DND-41 (cell line): ENCODE results near the gene SNPH.
"Not testable (repeated sequence)": the region's sequence is repeated elsewhere in the genome, so short reads cannot be mapped to it uniquely, and the experiment has no call there.

Source experiments
- ATAC-seq: fragments of 200-7000 bp; cut with Tn5 transposase; 3 replicates; pipeline ENCODE4 v1.9.1; 2021; ENCODE audit warnings: low read depth; ENCODE audit not compliant: insufficient read depth
- DNase-seq: peaks from one replicate; pipeline ENCODE4 v3.0.0-alpha.2; 2020
- H2AFZ ChIP-seq: 2 replicates; pipeline ENCODE4 v1.6.0; 2012; ENCODE audit warnings: low read depth, low read length
- H3K27ac ChIP-seq: 2 replicates; pipeline ENCODE4 v1.5.1; 2012; ENCODE audit warnings: low read length, inconsistent platforms
- H3K27me3 ChIP-seq: fragments of 200-600 bp; sonication (generic); 2 replicates; pipeline ENCODE4 v1.6.0; 2012; ENCODE audit warnings: low read length, mild to moderate bottlenecking, inconsistent platforms; ENCODE audit not compliant: insufficient read depth, poor library complexity
- H3K36me3 ChIP-seq: 2 replicates; pipeline ENCODE4 v1.5.1; 2012; ENCODE audit warnings: low read length, inconsistent platforms; ENCODE audit not compliant: insufficient read depth
- H3K4me1 ChIP-seq: 2 replicates; pipeline ENCODE4 v1.5.1; 2012; ENCODE audit warnings: mild to moderate bottlenecking, low read length; ENCODE audit not compliant: insufficient read depth
- H3K4me2 ChIP-seq: 2 replicates; pipeline ENCODE4 v1.6.0; 2012; ENCODE audit warnings: mild to moderate bottlenecking, moderate library complexity, low read length, inconsistent platforms; ENCODE audit not compliant: insufficient read depth
- H3K4me3 ChIP-seq, 2 experiments: fragments of 200-600 bp in 1 of 2; shearing (Covaris generic) in 1 of 2; 2 replicates each; pipeline ENCODE4 v1.5.1; 2012 to 2016; ENCODE audit warnings: inconsistent platforms in 2 of 2, low read length in 2 of 2, mild to moderate bottlenecking in 2 of 2, low read depth in 1 of 2, moderate library complexity in 1 of 2
- H3K79me2 ChIP-seq: 2 replicates; pipeline ENCODE4 v1.6.0; 2012; ENCODE audit warnings: low read length, inconsistent platforms; ENCODE audit not compliant: insufficient read depth
- H3K9ac ChIP-seq: 2 replicates; pipeline ENCODE4 v1.6.0; 2012; ENCODE audit warnings: low read depth, mild to moderate bottlenecking, inconsistent platforms, low read length, moderate library complexity
- H3K9me3 ChIP-seq: 2 replicates; pipeline ENCODE4 v1.5.1; 2012; ENCODE audit warnings: low read length, moderate library complexity, mild to moderate bottlenecking, inconsistent platforms; ENCODE audit not compliant: insufficient read depth, severe bottlenecking
- H4K20me1 ChIP-seq: 2 replicates; pipeline ENCODE4 v1.6.0; 2012; ENCODE audit warnings: low read length; ENCODE audit not compliant: insufficient read depth
- CTCF ChIP-seq: IDR thresholded peaks from 2 replicates; pipeline ENCODE4 v1.5.1; 2012; ENCODE audit warnings: borderline replicate concordance, low read length, moderate library complexity, mild to moderate bottlenecking; ENCODE audit not compliant: poor library complexity, severe bottlenecking; ENCODE audit errors: extremely low read depth
- EZH2 ChIP-seq: IDR thresholded peaks from 3 replicates; pipeline ENCODE4 v1.6.1; 2012; ENCODE audit warnings: borderline replicate concordance, low read depth, mild to moderate bottlenecking, moderate library complexity, low read length, inconsistent platforms; ENCODE audit not compliant: severe bottlenecking

SNPH gene

GRCh38 chr20:1242099-1242498 is 24.0 kb upstream of the SNPH start:
- no peaks in the 10 kb centered on the region for H3K9me3 ChIP-seq
- H2AFZ ChIP-seq: no peak overlapping the region
- H3K4me1 ChIP-seq: no peaks in the 10 kb centered on the region
- DNase-seq (no peak), ATAC-seq (no peak)
- H3K36me3 ChIP-seq: no peaks in the 10 kb centered on the region
- TF ChIP-seq EZH2: no peak
- TF ChIP-seq CTCF: no peak
- H3K4me3 ChIP-seq: no peak overlapping the region
- no peaks in the 10 kb centered on the region for H3K79me2 ChIP-seq
- H3K4me2 ChIP-seq: no peak overlapping the region
- peaks cover 27% of the 10 kb centered on the region for H3K27me3 ChIP-seq
- no peak overlapping the region for H3K27ac ChIP-seq
- no peaks in the 10 kb centered on the region for H4K20me1 ChIP-seq
- no peak overlapping the region for H3K9ac ChIP-seq

GRCh38 chr20:1242530-1242929 is 23.6 kb upstream of the SNPH start:
- no peak overlapping the region for H3K27ac ChIP-seq
- H3K36me3 ChIP-seq: no peaks in the 10 kb centered on the region
- H4K20me1 ChIP-seq: no peaks in the 10 kb centered on the region
- no peaks in the 10 kb centered on the region for H3K79me2 ChIP-seq
- H3K4me2 ChIP-seq: no peak overlapping the region
- TF ChIP-seq CTCF (no peak), EZH2 (no peak)
- H3K4me3 ChIP-seq: no peak overlapping the region
- H2AFZ ChIP-seq: no peak overlapping the region
- no peaks in the 10 kb centered on the region for H3K9me3 ChIP-seq
- DNase-seq (no peak), ATAC-seq (no peak)
- H3K27me3 ChIP-seq: peaks cover 30% of the 10 kb centered on the region
- H3K9ac ChIP-seq: no peak overlapping the region
- H3K4me1 ChIP-seq: no peaks in the 10 kb centered on the region

GRCh38 chr20:1245578-1245977 is 20.5 kb upstream of the SNPH start:
- Histone ChIP-seq H3K4me1 (no peaks in the 10 kb centered on the region), H3K27me3 (peaks cover 29% of the 10 kb centered on the region), H3K9me3 (no peaks in the 10 kb centered on the region), H3K36me3 (no peaks in the 10 kb centered on the region), H3K4me2 (no peak overlapping the region), H3K79me2 (no peaks in the 10 kb centered on the region), H4K20me1 (no peaks in the 10 kb centered on the region), H3K27ac (no peak overlapping the region), H3K9ac (no peak overlapping the region), H3K4me3 (no peak overlapping the region), H2AFZ (no peak overlapping the region)
- ATAC-seq: no peak
- DNase-seq: no peak
- TF ChIP-seq CTCF: no peak
- TF ChIP-seq EZH2: peak; percentile 26

- ATAC-seq (no peak), DNase-seq (no peak)
- peaks cover 32% of the 10 kb centered on the region for H3K27me3 ChIP-seq
- no peaks in the 10 kb centered on the region for H4K20me1 ChIP-seq
- no peak overlapping the region for H3K9ac ChIP-seq
- H2AFZ ChIP-seq: no peak overlapping the region
- no peaks in the 10 kb centered on the region for H3K4me1 ChIP-seq
- H3K4me3 ChIP-seq: no peak overlapping the region
- TF ChIP-seq EZH2: no peak
- no peak for TF ChIP-seq CTCF
- no peaks in the 10 kb centered on the region for H3K9me3 ChIP-seq
- no peaks in the 10 kb centered on the region for H3K36me3 ChIP-seq
- no peak overlapping the region for H3K4me2 ChIP-seq
- no peaks in the 10 kb centered on the region for H3K79me2 ChIP-seq
- no peak overlapping the region for H3K27ac ChIP-seq
Observed at GRCh38 chr20:1247689-1248088, 18.4 kb upstream of the SNPH start.

GRCh38 chr20:1250282-1250681 is 15.8 kb upstream of the SNPH start:
- not testable (repeated sequence) for ATAC-seq, H3K4me1 ChIP-seq, DNase-seq, H3K9me3 ChIP-seq, H4K20me1 ChIP-seq, H3K27ac ChIP-seq, H3K79me2 ChIP-seq, H3K4me3 ChIP-seq, H3K36me3 ChIP-seq, H3K9ac ChIP-seq, H2AFZ ChIP-seq, H3K4me2 ChIP-seq
- H3K27me3 ChIP-seq: peaks cover 33% of the 10 kb centered on the region
